ENCODE data around the gene MEGF10. TPM values are rescaled to one million over a fixed set of nuclear protein-coding genes. Genes with fewer than 3 reads are reported as not detected.

The MEGF10 gene
- total and polyA plus RNA-seq, 2 of the 8 experiments (the other 6 are each of a cell fraction or from before 2014, with no cell fraction given), result 38.2 to 53.1 TPM

DNA sequence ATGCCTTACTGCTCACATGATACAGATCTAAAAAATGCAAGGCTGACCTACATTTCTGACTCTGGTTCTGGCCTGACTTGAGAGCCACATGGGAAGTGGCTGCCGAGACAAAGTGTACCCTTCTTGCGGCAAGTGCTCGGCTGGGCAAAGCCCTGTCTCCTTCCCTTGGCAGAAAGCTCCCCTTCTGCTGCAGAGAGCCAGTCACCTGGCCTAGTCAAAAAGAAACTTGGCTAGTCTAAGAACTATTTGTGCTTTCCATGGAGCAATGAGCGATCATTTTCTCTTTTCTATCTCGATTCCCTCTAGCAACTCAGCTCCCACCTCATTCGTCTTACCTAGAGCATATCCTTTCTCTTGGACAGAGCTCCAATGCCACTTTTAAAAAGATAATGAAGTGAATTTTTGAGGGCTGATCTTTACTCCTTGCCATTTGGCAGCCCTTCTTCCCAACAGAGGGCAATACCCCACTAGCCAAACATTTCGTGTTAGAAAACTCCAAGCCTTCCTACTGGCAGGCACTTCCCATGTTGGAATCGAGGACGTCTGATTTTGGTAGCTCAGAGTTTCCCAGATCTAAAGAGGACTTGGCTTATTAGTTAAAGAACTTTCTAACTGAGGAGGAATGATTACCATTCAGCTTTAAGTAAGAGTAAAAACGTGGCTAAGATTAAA lies 118.8 kb downstream of the MEGF10 start (continued):
- no peak for TF ChIP-seq NANOG (IDR thresholded peaks at IDR 0.05; ENCODE audit: insufficient read depth, low read depth, low read length, poor library complexity, severe bottlenecking)
- no peak for TF ChIP-seq SIRT6 (IDR thresholded peaks at IDR 0.05; ENCODE audit: low read length)
- no peak for TF ChIP-seq PHF8 (conservative IDR thresholded peaks at IDR 0.05; ENCODE audit: low read depth, low read length)
- TF ChIP-seq BACH1 (IDR thresholded peaks at IDR 0.05; ENCODE audit: low read length), result no peak
- TF ChIP-seq EP300 (IDR thresholded peaks at IDR 0.05; ENCODE audit: borderline replicate concordance in 1 of 2, low read depth in 2 of 2, low read length in 2 of 2), result no peak
- TF ChIP-seq SAP30 (IDR thresholded peaks at IDR 0.05; ENCODE audit: insufficient read depth, insufficient replicate concordance, low read length), result no peak
- TF ChIP-seq TAF7 (optimal IDR thresholded peaks at IDR 0.05; ENCODE audit: borderline replicate concordance, low read depth, low read length), result no peak

All from H1 (cell line).